Measurements from ENCODE around the gene FAM120B. TPM values are rescaled to one million over a fixed set of nuclear protein-coding genes. Genes with fewer than 3 reads are reported as not detected.

Gene FAM120B
- total RNA-seq, 1 experiment from 2014 or later = 16.7 TPM

GRCh38 chr6:170449835-170450753 is 143.5 kb downstream of the FAM120B start:
- TF ChIP-seq CTCF (conservative IDR thresholded peaks at IDR 0.05) = no peak
- peaks cover 4% of the 10 kb centered on the region for H3K27me3 Mint-ChIP-seq (ENCODE audit: low read depth)
- Histone ChIP-seq H4K91ac (ENCODE audit: insufficient read length, low read depth, low read length) (no peak overlapping the region), H4K5ac (ENCODE audit: insufficient read length, low read depth, low read length) (no peak overlapping the region), H3K9me3 (ENCODE audit: control insufficient read depth, low read depth, low read length) (no peaks in the 10 kb centered on the region), H3K56ac (ENCODE audit: insufficient read length, low read depth, low read length) (no peak overlapping the region), H3K18ac (ENCODE audit: insufficient read length, low read depth, low read length) (no peak overlapping the region), H3K27ac (ENCODE audit: insufficient read length, low read depth, low read length) (no peak overlapping the region), H2BK20ac (ENCODE audit: low read depth, low read length, poor library complexity, severe bottlenecking) (no peak overlapping the region), H3K14ac (ENCODE audit: insufficient read depth, low read length) (no peak overlapping the region; the same call in 1 of the 2 replicates), H3K79me2 (ENCODE audit: insufficient read depth, low read length) (no peaks in the 10 kb centered on the region), H2BK15ac (ENCODE audit: low read depth, low read length) (no peak overlapping the region; the same call in 1 of the 2 replicates), H3K23ac (ENCODE audit: insufficient read length, low read depth, low read length) (no peak overlapping the region), H3K23me2 (ENCODE audit: insufficient read length, low read depth, low read length, poor library complexity, severe bottlenecking) (no peaks in the 10 kb centered on the region), H3K4me1 (ENCODE audit: insufficient read depth, low read length) (no peaks in the 10 kb centered on the region), H3K27me3 (ENCODE audit: insufficient read depth, low read length) (no peaks in the 10 kb centered on the region), H3T11ph (ENCODE audit: low read length) (no peak overlapping the region), H3K9ac (ENCODE audit: extremely low read depth, insufficient read length, low read length) (no peak overlapping the region), H2AK5ac (ENCODE audit: insufficient read length, low read length) (no peak overlapping the region), H4K8ac (replicated peaks; ENCODE audit: insufficient read length, low read depth, low read length) (no peak overlapping the region), H2AFZ (ENCODE audit: low read length) (no peak overlapping the region), H2BK12ac (ENCODE audit: insufficient read length, low read depth, low read length) (no peak overlapping the region), H2BK120ac (ENCODE audit: low read depth, low read length, poor library complexity, severe bottlenecking) (no peak overlapping the region), H2BK5ac (ENCODE audit: insufficient read length, low read length) (no peak overlapping the region), H3K4ac (ENCODE audit: low read depth, low read length) (no peak overlapping the region), H3K4me2 (ENCODE audit: insufficient read depth, insufficient read length, low read length) (no peak overlapping the region), H4K20me1 (ENCODE audit: control insufficient read depth, insufficient read depth, insufficient read length) (no peaks in the 10 kb centered on the region), H3K79me1 (ENCODE audit: insufficient read depth, low read depth, low read length, poor library complexity, severe bottlenecking) (no peaks in the 10 kb centered on the region)
- no peak overlapping the region for H3K27ac Mint-ChIP-seq
- H3K36me3 Mint-ChIP-seq (ENCODE audit: insufficient read depth in 1 of 3, low read depth in 3 of 3) = no peaks in the 10 kb centered on the region
- no CpG with 5 or more reads among the region's 32 CpGs for whole genome bisulfite sequencing (ENCODE audit: extremely low coverage, insufficient read length, low lambda C conversion rate)
- H3K4me1 Mint-ChIP-seq = peaks cover 4 to 16% of the 10 kb centered on the region in 2 experiments
- DNase-seq = no peak
- no peak overlapping the region; a peak in 1 of 5 replicates for H3K4me3 Mint-ChIP-seq
- peaks cover 0 to 6% of the 10 kb centered on the region in 2 experiments; a peak in 4 of 5 replicates for H3K9me3 Mint-ChIP-seq

Data from H9 (cell line).